Measurements from ENCODE around the gene TOMM20. TPM values are rescaled to one million over a fixed set of nuclear protein-coding genes. Genes with fewer than 3 reads are reported as not detected.

TOMM20 gene
- total and polyA plus RNA-seq, 2 donors, result 78.2 to 93.8 TPM

- Histone ChIP-seq H3K4me3 (ENCODE audit: low read depth, low read length) (no peak overlapping the region), H3K27ac (ENCODE audit: low read depth) (no peak overlapping the region), H3K4me1 (ENCODE audit: insufficient read depth) (no peaks in the 10 kb centered on the region), H3K36me3 (ENCODE audit: insufficient read depth) (peaks cover 6% of the 10 kb centered on the region)
- no peak for DNase-seq (ENCODE audit: extremely low spot score)
These were observed 23.6 kb upstream of the TOMM20 start for GRCh38 chr1:235152235-235152634.

- Histone ChIP-seq H3K36me3 (ENCODE audit: insufficient read depth) (peaks cover 6% of the 10 kb centered on the region), H3K4me1 (ENCODE audit: insufficient read depth) (no peaks in the 10 kb centered on the region), H3K27ac (ENCODE audit: low read depth) (no peak overlapping the region), H3K4me3 (ENCODE audit: low read depth, low read length) (no peak overlapping the region)
- DNase-seq (ENCODE audit: extremely low spot score), result no peak
- 90% methylated on average over 2 of the region's 2 CpGs for WGBS
These were observed 22.4 kb upstream of the TOMM20 start for GRCh38 chr1:235151033-235151432.

GRCh38 chr1:235149824-235150223 is 21.2 kb upstream of the TOMM20 start:
- WGBS, result 90% methylated on average over 9 of the region's 9 CpGs
- H3K27ac ChIP-seq (ENCODE audit: low read depth), result no peak overlapping the region
- H3K4me1 ChIP-seq (ENCODE audit: insufficient read depth), result no peaks in the 10 kb centered on the region
- no peak overlapping the region for H3K4me3 ChIP-seq (ENCODE audit: low read depth, low read length)
- peaks cover 7% of the 10 kb centered on the region for H3K36me3 ChIP-seq (ENCODE audit: insufficient read depth)
- DNase-seq (ENCODE audit: extremely low spot score), result no peak

GRCh38 chr1:235147269-235147668 is 18.6 kb upstream of the TOMM20 start:
- H3K4me1 ChIP-seq (ENCODE audit: insufficient read depth), result no peaks in the 10 kb centered on the region
- H3K36me3 ChIP-seq (ENCODE audit: insufficient read depth), result peaks cover 9% of the 10 kb centered on the region
- DNase-seq (ENCODE audit: extremely low spot score), result no peak
- 97% methylated on average over 4 of the region's 4 CpGs for WGBS
- H3K4me3 ChIP-seq (ENCODE audit: low read depth, low read length), result no peak overlapping the region
- H3K27ac ChIP-seq (ENCODE audit: low read depth), result no peak overlapping the region

GRCh38 chr1:235145639-235146038 is 17.0 kb upstream of the TOMM20 start:
- Histone ChIP-seq H3K4me3 (ENCODE audit: low read depth, low read length) (no peak overlapping the region), H3K36me3 (ENCODE audit: insufficient read depth) (peaks cover 11% of the 10 kb centered on the region), H3K4me1 (ENCODE audit: insufficient read depth) (no peaks in the 10 kb centered on the region), H3K27ac (ENCODE audit: low read depth) (no peak overlapping the region)
- 92% methylated on average over 6 of the region's 6 CpGs for WGBS
- no peak for DNase-seq (ENCODE audit: extremely low spot score)

- Histone ChIP-seq H3K4me3 (ENCODE audit: low read depth, low read length) (no peak overlapping the region), H3K36me3 (ENCODE audit: insufficient read depth) (peaks cover 11% of the 10 kb centered on the region), H3K4me1 (ENCODE audit: insufficient read depth) (no peaks in the 10 kb centered on the region), H3K27ac (ENCODE audit: low read depth) (no peak overlapping the region)
- WGBS, result 85% methylated on average over 4 of the region's 4 CpGs
- no peak for DNase-seq (ENCODE audit: extremely low spot score)
These were observed 14.4 kb upstream of the TOMM20 start for GRCh38 chr1:235142991-235143390.

- DNase-seq (ENCODE audit: extremely low spot score), result no peak
- WGBS, result 92% methylated on average over 5 of the region's 5 CpGs
- H3K4me3 ChIP-seq (ENCODE audit: low read depth, low read length), result no peak overlapping the region
- H3K27ac ChIP-seq (ENCODE audit: low read depth), result no peak overlapping the region
- no peaks in the 10 kb centered on the region for H3K4me1 ChIP-seq (ENCODE audit: insufficient read depth)
- peaks cover 6% of the 10 kb centered on the region for H3K36me3 ChIP-seq (ENCODE audit: insufficient read depth)
These were observed 10.7 kb upstream of the TOMM20 start for GRCh38 chr1:235139315-235139714.

GRCh38 chr1:235138821-235139220 is 10.2 kb upstream of the TOMM20 start:
- Histone ChIP-seq H3K27ac (ENCODE audit: low read depth) (no peak overlapping the region), H3K36me3 (ENCODE audit: insufficient read depth) (peaks cover 6% of the 10 kb centered on the region), H3K4me3 (ENCODE audit: low read depth, low read length) (no peak overlapping the region), H3K4me1 (ENCODE audit: insufficient read depth) (no peaks in the 10 kb centered on the region)
- 70% methylated on average over 2 of the region's 2 CpGs for WGBS
- no peak for DNase-seq (ENCODE audit: extremely low spot score)

GRCh38 chr1:235136111-235136510 is 7.5 kb upstream of the TOMM20 start:
- WGBS, result 45% methylated on average over 4 of the region's 4 CpGs
- H3K4me3 ChIP-seq (ENCODE audit: low read depth, low read length), result no peak overlapping the region
- no peak for DNase-seq (ENCODE audit: extremely low spot score)
- no peaks in the 10 kb centered on the region for H3K4me1 ChIP-seq (ENCODE audit: insufficient read depth)
- H3K27ac ChIP-seq (ENCODE audit: low read depth), result no peak overlapping the region
- no peaks in the 10 kb centered on the region for H3K36me3 ChIP-seq (ENCODE audit: insufficient read depth)

GRCh38 chr1:235134171-235134570 is 5.5 kb upstream of the TOMM20 start:
- DNase-seq (ENCODE audit: extremely low spot score), result no peak
- H3K4me3 ChIP-seq (ENCODE audit: low read depth, low read length), result no peak overlapping the region
- 96% methylated on average over 12 of the region's 12 CpGs for WGBS
- no peak overlapping the region for H3K27ac ChIP-seq (ENCODE audit: low read depth)
- no peaks in the 10 kb centered on the region for H3K4me1 ChIP-seq (ENCODE audit: insufficient read depth)
- H3K36me3 ChIP-seq (ENCODE audit: insufficient read depth), result no peaks in the 10 kb centered on the region

GRCh38 chr1:235133086-235133485 is 4.4 kb upstream of the TOMM20 start:
- Histone ChIP-seq H3K27ac (ENCODE audit: low read depth) (no peak overlapping the region), H3K36me3 (ENCODE audit: insufficient read depth) (no peaks in the 10 kb centered on the region), H3K4me1 (ENCODE audit: insufficient read depth) (no peaks in the 10 kb centered on the region), H3K4me3 (ENCODE audit: low read depth, low read length) (no peak overlapping the region)
- 90% methylated on average over 3 of the region's 3 CpGs for WGBS
- DNase-seq (ENCODE audit: extremely low spot score), result no peak

- H3K27ac ChIP-seq (ENCODE audit: low read depth), result no peak overlapping the region
- DNase-seq (ENCODE audit: extremely low spot score), result no peak
- H3K4me1 ChIP-seq (ENCODE audit: insufficient read depth), result peaks cover 1% of the 10 kb centered on the region
- 85% methylated on average over 6 of the region's 6 CpGs for WGBS
- H3K36me3 ChIP-seq (ENCODE audit: insufficient read depth), result no peaks in the 10 kb centered on the region
- H3K4me3 ChIP-seq (ENCODE audit: low read depth, low read length), result no peak overlapping the region
These were observed 3.3 kb upstream of the TOMM20 start for GRCh38 chr1:235131961-235132360.

GRCh38 chr1:235130766-235131270 is 2.2 kb upstream of the TOMM20 start:
- Histone ChIP-seq H3K4me3 (ENCODE audit: low read depth, low read length) (no peak overlapping the region), H3K4me1 (ENCODE audit: insufficient read depth) (peaks cover 1% of the 10 kb centered on the region), H3K27ac (ENCODE audit: low read depth) (no peak overlapping the region), H3K36me3 (ENCODE audit: insufficient read depth) (no peaks in the 10 kb centered on the region)
- WGBS, result 85% methylated on average over 7 of the region's 7 CpGs
- DNase-seq (ENCODE audit: extremely low spot score), result no peak

GRCh38 chr1:235129774-235130570 is 1.3 kb upstream of the TOMM20 start:
- Histone ChIP-seq H3K4me1 (ENCODE audit: insufficient read depth) (peaks cover 1% of the 10 kb centered on the region), H3K4me3 (ENCODE audit: low read depth, low read length) (no peak overlapping the region), H3K27ac (ENCODE audit: low read depth) (no peak overlapping the region), H3K36me3 (ENCODE audit: insufficient read depth) (no peaks in the 10 kb centered on the region)
- DNase-seq (ENCODE audit: extremely low spot score), result no peak
- 96% methylated on average over 4 of the region's 4 CpGs for WGBS

Measured in urinary bladder (tissue), 4 donors.